HG02798 (cell line): Measurements from ENCODE around the gene CDH7.
A peak's percentile ranks its signal among the peaks of the same experiment; 100 is the strongest.

Experiments
- ATAC-seq: cut with Tn5 transposase; IDR thresholded peaks from one replicate; pipeline ENCODE4 v1.9.1; 2021; ENCODE audit warnings: mild to moderate bottlenecking; ENCODE audit not compliant: unreplicated experiment, poor library complexity

Gene CDH7

GRCh38 chr18:65750389-65751154, at the start of gene CDH7:
Gene CDH7 (plus strand): TSS chr18:65751012. CDS start chr18:65762843, 11,831 bp downstream.
- no peak for ATAC-seq

GRCh38 chr18:65704046-65704445, 46.8 kb upstream of the CDH7 start:
- ATAC-seq, result no peak

GRCh38 chr18:65706646-65707045, 44.2 kb upstream of the CDH7 start:
- no peak for ATAC-seq

- ATAC-seq, result no peak
These were observed 39.3 kb upstream of the CDH7 start for GRCh38 chr18:65711493-65711892.

- ATAC-seq, result no peak
These were observed 29.2 kb upstream of the CDH7 start for GRCh38 chr18:65721619-65722018.

GRCh38 chr18:65725251-65726050, 25.4 kb upstream of the CDH7 start:
- ATAC-seq, result no peak

GRCh38 chr18:65735155-65735554, 15.7 kb upstream of the CDH7 start:
- no peak for ATAC-seq

GRCh38 chr18:65737471-65737955, 13.3 kb upstream of the CDH7 start:
- ATAC-seq, result no peak

GRCh38 chr18:65746936-65747335, 3.9 kb upstream of the CDH7 start:
- ATAC-seq, result no peak

- no peak for ATAC-seq
These were observed 2.5 kb upstream of the CDH7 start for GRCh38 chr18:65748321-65748720.

GRCh38 chr18:65749841-65750240, 971 bp upstream of the CDH7 start:
- ATAC-seq, result no peak

GRCh38 chr18:65751155-65752085, 608 bp downstream of the CDH7 start:
- no peak for ATAC-seq

- no peak for ATAC-seq
These were observed 2.0 kb downstream of the CDH7 start for GRCh38 chr18:65752625-65753325.

GRCh38 chr18:65753520-65753919, 2.7 kb downstream of the CDH7 start:
- ATAC-seq, result peak; percentile 43

- no peak for ATAC-seq
These were observed 3.3 kb downstream of the CDH7 start for GRCh38 chr18:65754121-65754520.

- no peak for ATAC-seq
These were observed 4.8 kb downstream of the CDH7 start for GRCh38 chr18:65755616-65756015.

- ATAC-seq, result no peak
These were observed 9.6 kb downstream of the CDH7 start for GRCh38 chr18:65760457-65760856.

- ATAC-seq, result no peak
These were observed 11.0 kb downstream of the CDH7 start for GRCh38 chr18:65761636-65762295.

GRCh38 chr18:65762556-65762955, 11.7 kb downstream of the CDH7 start:
- no peak for ATAC-seq
